8988T (cell line): ENCODE data around the gene THOC5.

Source experiments
- DNase-seq: peaks from one replicate; pipeline ENCODE4 v3.0.0; 2011

Gene THOC5

GRCh38 chr22:29470159-29470855 is 83.2 kb downstream of the THOC5 start:
- DNase-seq = peak; percentile 80

- DNase-seq = no peak
Observed at GRCh38 chr22:29469755-29470154, 83.8 kb downstream of the THOC5 start.

- DNase-seq = no peak
Observed at GRCh38 chr22:29464581-29464980, 89.0 kb downstream of the THOC5 start.

GRCh38 chr22:29463629-29464028 is 89.9 kb downstream of the THOC5 start:
- DNase-seq = no peak

GRCh38 chr22:29461263-29461662 is 92.3 kb downstream of the THOC5 start:
- DNase-seq = no peak

GRCh38 chr22:29459773-29460172 is 93.8 kb downstream of the THOC5 start:
- no peak for DNase-seq

GRCh38 chr22:29458551-29458950 is 95.0 kb downstream of the THOC5 start:
- no peak for DNase-seq

GRCh38 chr22:29457730-29458129 is 95.8 kb downstream of the THOC5 start:
- DNase-seq = peak; percentile 56

- no peak for DNase-seq
Observed at GRCh38 chr22:29456211-29456671, 97.3 kb downstream of the THOC5 start.
